ENCODE data around the gene SLC19A3.

DNA sequence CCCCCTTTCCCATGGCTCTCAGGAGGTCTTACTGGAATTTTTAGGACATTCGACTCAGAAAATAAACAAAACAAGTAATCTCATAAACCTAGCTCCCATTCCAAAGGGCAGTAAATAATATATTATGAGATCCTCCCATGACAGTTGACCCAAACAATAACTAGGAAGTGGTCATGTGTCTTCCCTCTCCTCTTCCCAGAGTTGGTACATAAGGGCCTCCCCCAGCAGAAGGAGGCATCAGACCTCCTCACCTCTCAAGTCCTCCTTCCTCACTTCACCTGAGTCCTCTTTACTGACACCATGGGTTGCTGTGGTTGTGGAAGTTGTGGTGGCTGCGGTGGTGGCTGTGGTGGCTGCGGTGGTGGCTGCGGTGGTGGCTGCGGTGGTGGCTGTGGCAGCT, 10.2 kb upstream of the SLC19A3 start, which contains the start of gene SCYGR7:
- TF ChIP-seq CTCF (IDR thresholded peaks at IDR 0.05) = no peak
- TF ChIP-seq POLR2A (IDR thresholded peaks at IDR 0.05) = no peak
